ENCODE results near the gene CNST. TPM values are rescaled to one million over a fixed set of nuclear protein-coding genes. Genes with fewer than 3 reads are reported as not detected.
A peak's percentile ranks its signal among the peaks of the same experiment; 100 is the strongest.
"Not testable (repeated sequence)": the region's sequence is repeated elsewhere in the genome, so short reads cannot be mapped to it uniquely, and the experiment has no call there.

CNST gene
- total RNA-seq, 4 donors from 2014 or later: 41.6 to 81.9 (median 65.6) TPM

DNA sequence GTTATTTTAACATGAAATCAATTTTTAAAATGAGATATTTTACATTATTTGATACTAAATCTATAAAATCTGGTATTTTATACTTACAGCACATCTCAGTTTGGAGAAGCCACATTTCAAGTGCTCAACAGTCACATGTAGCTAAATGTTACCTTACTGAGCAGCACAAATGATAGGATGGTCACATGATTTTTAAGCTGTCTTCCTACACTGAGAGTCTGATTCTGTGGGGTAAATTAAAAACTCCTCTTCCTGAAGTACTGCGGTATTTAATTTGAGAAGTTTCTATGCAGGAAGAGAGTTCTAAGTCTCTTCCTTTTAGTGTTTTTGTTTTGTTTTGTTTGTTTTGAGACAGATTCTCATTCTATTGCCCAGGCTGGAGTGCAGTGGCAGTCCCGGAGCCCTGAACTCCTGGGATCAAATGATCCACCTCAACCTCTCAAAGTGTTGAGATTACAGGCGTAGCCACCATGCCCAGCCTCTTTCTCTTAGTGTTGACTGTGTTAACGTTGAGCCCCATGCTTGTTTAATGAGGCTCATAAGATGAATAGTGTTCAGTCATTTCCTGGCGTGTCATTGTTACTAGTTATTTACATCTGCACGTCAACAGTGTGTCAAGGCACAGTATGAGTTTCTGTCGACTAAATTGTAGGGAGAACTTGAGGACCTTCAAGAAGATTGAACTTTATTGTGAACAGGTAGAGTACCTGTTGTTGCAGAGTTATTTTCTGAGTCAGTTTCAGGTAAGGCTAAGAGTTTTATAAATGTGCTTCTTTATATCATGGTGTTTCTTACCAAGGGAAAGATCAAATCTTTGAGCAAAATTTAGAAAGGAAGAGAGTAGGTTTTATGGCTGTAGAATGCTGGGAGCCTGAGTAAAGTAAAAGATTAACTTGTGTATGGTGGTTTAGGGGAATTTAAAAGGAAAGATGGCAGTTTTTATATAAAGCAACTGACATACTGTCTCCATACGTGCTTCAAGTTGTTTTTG lies 3.3 kb downstream of the CNST start:
- Histone ChIP-seq H3K27ac (peak overlapping the region; percentile 59 to 99 (median 85)), H3K27me3 (no peaks in the 10 kb centered on the region), H3K9me3 (no peaks in the 10 kb centered on the region), H3K4me3 (no peak overlapping the region), H3K4me1 (peaks cover 13 to 81% (median 19%) of the 10 kb centered on the region in 3 donors), H3K36me3 (no peaks in the 10 kb centered on the region)
- 28 to 36% methylated on average over 3 to 6 of the region's 8 CpGs for WGBS, 2 donors (ENCODE audit: low coverage in 1 of 2)
- no peak for TF ChIP-seq POLR2A (IDR thresholded peaks at IDR 0.05)
- no peak for TF ChIP-seq EP300 (IDR thresholded peaks at IDR 0.05)
- no peak for TF ChIP-seq POLR2AphosphoS5 (IDR thresholded peaks at IDR 0.05)
- TF ChIP-seq CTCF (IDR thresholded peaks at IDR 0.05): no peak
- no peak for ATAC-seq

DNA sequence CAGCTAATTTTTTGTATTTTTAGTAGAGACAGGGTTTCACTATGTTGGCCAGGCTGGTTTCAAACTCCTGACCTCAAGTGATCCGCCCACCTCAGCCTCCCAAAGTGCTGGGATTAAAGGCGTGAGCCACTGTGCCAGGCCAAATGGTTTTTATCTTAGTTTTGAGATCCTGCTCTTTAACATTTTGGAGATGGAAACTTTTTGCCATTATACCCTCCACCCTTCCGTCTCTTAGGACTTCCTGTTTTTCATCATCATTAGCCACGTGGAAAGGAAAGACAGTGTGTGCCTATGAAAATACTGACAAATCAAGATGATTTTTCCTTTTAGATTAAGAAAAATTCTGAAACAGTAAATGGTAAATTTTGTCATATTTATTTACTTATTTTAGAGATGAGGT lies 5.1 kb downstream of the CNST start:
- Histone ChIP-seq H3K4me1 (peaks cover 9 to 77% (median 12%) of the 10 kb centered on the region in 3 donors), H3K27ac (peak overlapping the region; percentile 59 to 99 (median 85))
- not testable (repeated sequence) for ATAC-seq, H3K36me3 ChIP-seq, H3K27me3 ChIP-seq, H3K4me3 ChIP-seq, H3K9me3 ChIP-seq
- WGBS, 2 donors (ENCODE audit: low coverage in 1 of 2): 43 to 54% methylated on average over 4 of the region's 4 CpGs

GRCh38 chr1:246571953-246572352 lies 5.7 kb downstream of the CNST start:
- no peak for ATAC-seq
- Histone ChIP-seq H3K4me3 (no peak overlapping the region), H3K27me3 (no peaks in the 10 kb centered on the region), H3K36me3 (no peaks in the 10 kb centered on the region), H3K4me1 (peaks cover 9 to 84% (median 12%) of the 10 kb centered on the region in 3 donors), H3K9me3 (no peaks in the 10 kb centered on the region), H3K27ac (peak overlapping the region in 3 of 4 donors; percentile 72 to 99 (median 98))
- 100% methylated on average over 1 of the region's 1 CpG for WGBS, 2 donors (ENCODE audit: low coverage in 1 of 2)
- no peak for TF ChIP-seq EP300 (IDR thresholded peaks at IDR 0.05)
- TF ChIP-seq CTCF (IDR thresholded peaks at IDR 0.05): no peak
- no peak for TF ChIP-seq POLR2AphosphoS5 (IDR thresholded peaks at IDR 0.05)
- TF ChIP-seq POLR2A (IDR thresholded peaks at IDR 0.05): no peak

DNA sequence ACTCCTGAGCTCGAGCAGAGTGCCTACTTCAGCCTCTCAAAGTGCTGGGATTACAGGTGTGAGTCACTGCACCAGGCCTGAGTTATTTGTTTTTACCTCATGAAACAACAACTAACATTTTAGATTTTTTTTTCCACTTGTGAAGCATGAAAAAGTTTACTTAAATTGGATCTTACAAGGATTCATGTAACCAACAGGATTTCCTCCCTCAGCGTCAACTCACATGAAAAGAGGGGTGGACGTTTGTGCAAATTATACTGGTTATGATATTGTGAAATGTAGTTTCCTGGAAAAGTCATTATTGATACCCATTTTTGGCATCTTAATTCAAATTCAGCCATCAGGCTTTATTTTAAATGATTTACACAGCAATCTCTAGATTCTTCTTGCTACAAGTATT lies 6.5 kb downstream of the CNST start:
- 51 to 52% methylated on average over 2 to 3 of the region's 3 CpGs for WGBS, 2 donors (ENCODE audit: low coverage in 1 of 2)
- Histone ChIP-seq H3K4me1 (peaks cover 12 to 88% (median 15%) of the 10 kb centered on the region in 3 donors), H3K4me3 (no peak overlapping the region), H3K9me3 (no peaks in the 10 kb centered on the region), H3K36me3 (no peaks in the 10 kb centered on the region), H3K27me3 (no peaks in the 10 kb centered on the region), H3K27ac (peak overlapping the region; percentile 68 to 99 (median 85))
- TF ChIP-seq EP300 (IDR thresholded peaks at IDR 0.05) (no peak), CTCF (IDR thresholded peaks at IDR 0.05) (no peak), POLR2AphosphoS5 (IDR thresholded peaks at IDR 0.05) (no peak), POLR2A (IDR thresholded peaks at IDR 0.05) (no peak)
- ATAC-seq: no peak

GRCh38 chr1:246573491-246573890 lies 7.2 kb downstream of the CNST start:
- Histone ChIP-seq H3K4me3 (no peak overlapping the region), H3K4me1 (peaks cover 10 to 88% (median 15%) of the 10 kb centered on the region in 3 donors), H3K9me3 (no peaks in the 10 kb centered on the region), H3K27me3 (no peaks in the 10 kb centered on the region), H3K27ac (peak overlapping the region; percentile 68 to 99 (median 85)), H3K36me3 (no peaks in the 10 kb centered on the region)
- no peak for TF ChIP-seq EP300 (IDR thresholded peaks at IDR 0.05)
- TF ChIP-seq POLR2AphosphoS5 (IDR thresholded peaks at IDR 0.05): no peak
- TF ChIP-seq CTCF (IDR thresholded peaks at IDR 0.05): no peak
- TF ChIP-seq POLR2A (IDR thresholded peaks at IDR 0.05): no peak
- ATAC-seq: peak; percentile 54
- WGBS, 2 donors (ENCODE audit: low coverage in 1 of 2): 23 to 30% methylated on average over 6 of the region's 6 CpGs

Data from gastroesophageal sphincter (tissue), 4 donors.